Right renal cortex interstitium (tissue), 3 donors: Measurements from ENCODE around the gene NUP58. TPM values are rescaled to one million over a fixed set of nuclear protein-coding genes. Genes with fewer than 3 reads are reported as not detected.
"Not testable (repeated sequence)": the region's sequence is repeated elsewhere in the genome, so short reads cannot be mapped to it uniquely, and the experiment has no call there.

Experiments
- DNase-seq, 3 donors: peaks; one replicate each; pipeline ENCODE4 v3.0.0-alpha.2; 2013; ENCODE audit warnings: low read depth in 3 of 3, low spot score in 2 of 3
- polyA plus RNA-seq, 3 donors: library from polyadenylated mRNA; unstranded; fragments of 120-200 nt; gene quantifications; one replicate each; pipeline ENCODE4 v1.2.1, GENCODE V29; 2013; ENCODE audit not compliant: insufficient read length in 3 of 3

NUP58 gene
- polyA plus RNA-seq, 3 donors = 44.3 to 45.5 (median 45.0) TPM

DNA sequence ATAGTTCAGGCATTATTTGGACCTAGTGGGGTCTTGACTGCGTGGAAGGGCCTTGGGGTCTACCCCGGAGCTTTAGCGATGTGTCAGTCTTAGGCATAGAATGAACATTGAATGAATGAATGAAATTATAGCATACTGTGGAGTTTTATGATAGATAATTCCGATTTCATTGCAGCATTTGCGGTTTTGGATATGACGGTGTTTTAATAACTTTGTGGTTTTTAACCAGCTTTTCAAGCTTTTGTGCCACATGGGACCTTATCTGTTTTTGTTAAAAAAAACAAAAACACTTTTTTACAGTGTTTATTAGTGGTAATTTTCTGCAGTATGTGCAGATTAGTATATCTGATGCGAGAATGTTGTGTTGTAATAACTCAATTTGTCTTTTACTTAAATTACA is 696 bp downstream of the NUP58 start:
- no peak for DNase-seq

DNA sequence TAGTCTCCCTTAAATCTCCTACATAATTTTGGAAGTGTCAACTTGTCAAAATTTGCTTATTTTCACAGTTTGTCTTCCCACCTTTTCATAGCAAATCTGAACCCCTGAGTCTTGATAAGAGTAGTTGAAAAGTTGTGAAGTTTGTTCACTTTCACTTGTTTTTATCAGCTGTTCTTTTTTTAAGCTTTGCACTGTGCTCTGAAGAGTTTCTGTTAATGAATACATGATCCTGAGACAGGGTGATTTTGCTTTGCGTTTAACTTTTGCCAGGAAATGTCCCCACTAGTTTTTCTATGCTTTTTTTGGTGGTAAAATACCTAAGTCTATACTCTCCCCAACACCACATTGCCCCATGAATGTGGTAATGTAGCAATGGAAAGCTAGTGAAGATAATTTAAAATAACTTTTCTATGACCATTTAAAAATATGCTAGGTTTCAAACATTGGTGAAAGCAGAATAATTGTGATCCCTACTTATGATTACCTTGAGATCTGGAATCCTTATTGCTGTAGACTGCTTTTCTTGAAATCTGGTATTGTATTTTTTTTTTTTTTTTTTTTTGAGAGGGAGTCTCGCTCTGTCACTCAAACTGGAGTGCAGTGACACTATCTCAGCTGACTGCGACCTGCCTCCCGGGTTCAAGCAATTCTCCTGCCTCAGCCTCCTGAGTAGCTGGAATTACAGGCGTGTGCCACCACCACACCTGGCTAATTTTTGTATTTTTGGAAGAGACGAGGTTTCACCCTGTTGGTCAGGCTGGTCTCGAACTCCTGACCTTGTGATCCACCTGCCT is 5.4 kb downstream of the NUP58 start:
- DNase-seq = no peak

DNA sequence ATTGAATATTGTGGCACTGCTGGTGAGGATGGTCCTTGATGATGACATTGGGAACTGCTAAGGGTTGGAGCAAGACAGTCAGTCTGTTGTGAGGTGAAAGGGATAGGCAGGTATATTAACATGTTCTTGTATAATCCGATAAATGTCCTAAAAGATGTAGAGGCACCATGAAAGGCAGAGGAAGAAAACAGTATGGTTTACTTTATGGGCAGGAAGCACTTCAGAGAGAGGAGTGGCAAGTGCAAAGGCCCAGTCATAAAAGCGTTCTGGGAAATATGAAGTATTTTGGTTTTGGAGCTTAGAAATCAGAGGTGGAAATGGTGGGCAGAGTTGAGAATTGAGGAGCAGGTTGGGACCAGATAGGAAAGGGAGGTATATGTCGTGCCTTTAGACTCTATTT is 9.5 kb downstream of the NUP58 start:
- DNase-seq = no peak

DNA sequence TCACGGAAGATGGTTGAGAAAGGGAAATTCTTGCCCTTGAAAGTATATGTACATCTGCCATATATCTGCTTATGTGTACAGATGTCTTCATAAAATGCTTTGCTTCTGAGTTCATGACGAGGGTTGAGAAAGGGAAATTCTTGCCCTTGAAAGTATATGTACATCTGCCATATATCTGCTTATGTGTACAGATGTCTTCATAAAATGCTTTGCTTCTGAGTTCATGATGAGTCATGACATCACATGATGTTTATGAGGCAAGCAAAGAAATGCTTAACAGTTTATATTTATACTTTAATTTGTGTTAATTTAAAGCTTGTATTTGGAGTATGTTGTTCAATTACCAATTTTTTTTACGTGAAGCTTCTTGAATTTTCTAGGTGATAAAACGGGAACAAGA is 17.5 kb downstream of the NUP58 start:
- not testable (repeated sequence) for DNase-seq

DNA sequence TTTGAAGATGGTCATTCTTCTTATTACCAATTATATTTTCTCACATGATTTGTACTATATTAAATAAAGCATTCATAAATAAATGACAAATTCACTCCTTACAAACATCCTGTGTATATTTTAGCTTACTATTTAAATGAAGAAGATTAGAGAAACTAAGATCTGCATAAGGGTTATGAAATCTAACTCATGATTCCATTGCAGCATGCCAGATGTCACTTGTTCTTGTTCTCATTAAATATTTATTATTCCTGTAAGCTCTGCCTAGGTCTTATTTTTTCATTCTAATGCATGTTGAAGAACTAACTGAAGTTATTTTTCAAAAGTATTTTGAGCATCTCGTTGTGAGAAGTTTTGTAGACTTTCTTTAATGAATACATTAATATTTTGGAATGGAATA is 18.3 kb downstream of the NUP58 start:
- DNase-seq = no peak

DNA sequence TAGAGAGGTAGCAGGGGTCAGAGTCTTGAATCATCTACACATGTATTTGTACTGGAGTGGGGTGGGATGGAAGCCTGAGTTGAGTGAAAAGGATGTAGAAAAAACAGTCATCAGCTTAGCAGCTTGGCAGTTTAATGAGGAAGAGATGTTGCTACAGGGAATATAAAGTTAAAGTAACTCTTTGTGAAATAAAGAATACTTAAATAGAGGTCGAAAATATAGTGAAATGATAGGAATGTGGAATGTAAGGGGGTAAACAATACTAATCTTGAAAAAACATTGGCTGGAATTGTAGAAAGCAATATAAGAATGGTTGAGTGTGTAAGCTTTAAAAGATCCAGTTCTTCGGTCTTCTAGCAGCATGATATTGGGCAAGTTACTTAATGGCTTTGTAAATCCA is 22.7 kb downstream of the NUP58 start:
- no peak for DNase-seq

DNA sequence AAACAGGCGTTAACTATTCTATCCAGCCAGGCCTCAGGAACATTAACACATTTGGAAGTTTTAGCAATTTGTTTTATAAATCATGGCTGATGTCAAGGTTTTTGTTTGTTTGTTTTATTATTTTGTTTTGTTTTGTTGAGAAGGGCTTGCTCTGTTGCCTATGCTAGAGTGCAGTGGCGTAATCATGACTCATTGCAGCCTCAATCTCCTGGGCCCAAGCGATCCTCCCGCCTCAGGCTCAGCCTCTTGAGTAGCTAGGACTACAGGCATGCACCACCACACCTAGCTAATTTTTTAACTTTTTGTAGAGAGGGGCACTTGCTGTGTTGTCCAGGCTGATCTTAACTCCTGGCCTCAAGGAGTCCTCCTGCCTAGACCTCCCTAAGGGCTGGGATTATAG is 28.3 kb downstream of the NUP58 start:
- no peak for DNase-seq

DNA sequence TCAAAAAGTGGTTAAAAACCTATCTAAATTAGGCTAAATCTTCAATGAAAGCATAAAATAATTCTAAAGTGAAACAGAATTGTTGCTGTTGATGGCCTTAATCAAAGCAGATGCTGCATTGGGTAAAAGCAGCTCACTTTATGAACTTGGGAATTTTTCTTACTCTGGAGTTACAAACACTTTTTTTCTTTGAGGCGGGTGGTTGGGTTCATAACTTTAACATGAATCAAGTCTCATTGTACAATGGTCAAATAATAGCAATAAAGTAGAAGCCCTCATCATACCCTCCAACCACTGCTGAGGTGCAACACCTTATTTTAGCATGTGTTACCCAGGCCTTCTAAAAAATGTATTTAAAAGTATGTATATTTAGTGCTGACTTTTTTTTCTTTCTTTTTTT is 29.1 kb downstream of the NUP58 start:
- no peak for DNase-seq

DNA sequence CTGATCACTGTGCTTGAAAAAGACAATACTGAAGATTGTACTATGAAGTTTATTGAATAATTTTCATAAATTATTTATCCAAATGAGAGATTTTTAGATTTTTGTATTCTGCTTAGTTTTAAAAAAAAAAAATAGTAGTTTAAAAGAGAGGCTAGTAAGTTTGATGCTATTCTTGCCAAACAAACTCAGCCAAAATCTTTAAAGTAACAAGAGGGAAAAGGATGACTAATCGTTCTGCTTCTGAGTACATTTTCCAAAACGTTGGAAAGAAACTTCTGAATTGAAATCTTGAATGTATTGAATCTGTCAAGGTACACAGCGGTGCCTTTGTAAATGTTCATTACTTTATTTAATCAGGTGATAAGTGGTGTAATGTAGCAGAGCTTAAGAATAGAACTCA is 34.4 kb downstream of the NUP58 start:
- DNase-seq = no peak

DNA sequence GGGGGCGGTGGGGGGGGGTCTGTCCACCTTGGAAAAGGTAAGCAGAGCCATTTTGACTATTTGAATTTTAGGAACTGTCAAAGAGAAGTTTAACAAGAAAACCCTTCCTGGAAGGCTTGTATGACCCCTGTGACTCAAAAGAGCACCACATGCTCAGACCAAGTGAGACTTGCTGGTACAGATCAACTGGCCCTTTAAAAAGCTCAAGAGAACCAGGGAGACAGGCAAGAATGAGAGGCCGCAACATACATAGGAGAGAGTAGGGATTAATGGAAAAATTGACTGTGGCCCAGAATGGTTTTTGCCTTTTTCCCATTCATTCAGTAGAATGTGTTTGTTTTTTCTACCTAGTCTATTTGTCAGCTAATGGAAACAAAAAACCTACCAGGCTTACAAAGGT is 44.2 kb downstream of the NUP58 start:
- no peak for DNase-seq

DNA sequence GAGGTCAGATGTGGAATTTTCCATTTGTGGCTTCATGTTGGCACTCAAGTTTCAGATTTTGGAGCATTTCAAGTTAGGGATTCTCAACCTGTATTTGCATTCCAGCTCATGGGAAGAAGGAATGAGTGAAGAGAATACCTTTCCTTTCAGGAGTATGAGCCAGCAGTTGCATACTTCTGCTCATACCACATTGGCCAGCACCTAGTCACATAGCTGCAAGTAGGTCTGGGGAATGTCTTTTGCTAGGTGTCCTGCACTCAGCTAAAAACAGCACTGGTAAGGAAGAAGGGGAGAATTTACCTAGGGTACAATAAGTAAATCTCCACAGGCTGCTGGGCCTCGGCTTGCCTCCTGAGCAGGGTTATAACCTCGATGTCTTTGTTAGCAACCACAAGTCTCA is 45.7 kb downstream of the NUP58 start:
- DNase-seq = no peak

DNA sequence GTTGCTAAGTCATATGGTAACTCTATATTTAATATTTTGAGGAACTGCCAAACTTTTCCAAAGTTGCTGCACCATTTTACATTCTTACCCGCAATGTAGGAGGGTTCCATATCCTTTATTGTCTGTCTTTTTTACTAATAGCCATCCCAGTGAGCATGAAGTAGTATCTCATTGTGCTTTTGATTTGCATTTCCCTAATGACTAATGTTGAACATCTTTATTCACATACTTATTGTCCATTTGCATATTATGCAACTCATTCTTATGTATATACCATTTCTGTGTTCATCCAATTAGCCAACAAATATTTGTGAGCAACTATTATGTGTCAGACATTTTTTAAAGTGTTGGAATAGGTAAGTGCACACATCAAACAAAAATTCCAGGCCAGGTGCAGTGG is 50.0 kb downstream of the NUP58 start:
- no peak for DNase-seq

DNA sequence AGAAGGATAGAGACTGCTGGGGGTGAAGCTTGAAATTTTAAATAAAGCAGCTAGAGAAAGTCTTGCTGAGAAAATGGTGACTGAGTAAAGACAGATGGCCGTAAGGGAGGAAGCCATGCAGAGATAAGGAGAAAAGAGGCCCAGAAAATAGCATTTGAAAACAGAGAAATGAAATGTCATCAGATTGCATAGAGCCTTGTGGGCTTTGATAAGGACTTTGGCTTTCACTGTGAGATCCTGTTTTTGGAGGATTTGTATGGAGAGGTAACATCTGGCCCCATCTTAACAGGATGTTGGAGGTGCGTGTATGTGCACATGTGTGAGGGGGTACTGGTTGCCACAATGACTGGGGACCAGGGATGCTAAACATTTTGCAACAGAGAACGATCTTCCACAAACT is 50.8 kb downstream of the NUP58 start:
- no peak for DNase-seq

DNA sequence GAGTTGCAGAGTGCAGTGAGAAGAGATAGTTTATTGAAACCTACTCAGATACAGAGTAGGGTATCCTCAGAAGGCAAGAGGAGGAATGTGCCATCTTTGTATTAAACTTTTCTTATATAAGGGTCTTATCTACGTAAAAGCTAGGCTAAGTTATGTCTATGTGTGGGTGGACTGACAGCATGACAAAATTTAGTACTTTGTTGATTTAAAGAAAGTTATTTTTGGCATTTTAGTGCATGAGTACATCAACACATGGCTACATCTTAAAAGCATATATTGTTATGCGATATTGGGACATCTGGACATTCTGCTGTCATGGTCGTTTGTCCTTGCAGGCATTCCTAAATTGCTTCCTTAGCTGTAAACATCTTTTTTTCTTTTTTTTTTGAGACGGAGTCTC is 51.4 kb downstream of the NUP58 start:
- no peak for DNase-seq

DNA sequence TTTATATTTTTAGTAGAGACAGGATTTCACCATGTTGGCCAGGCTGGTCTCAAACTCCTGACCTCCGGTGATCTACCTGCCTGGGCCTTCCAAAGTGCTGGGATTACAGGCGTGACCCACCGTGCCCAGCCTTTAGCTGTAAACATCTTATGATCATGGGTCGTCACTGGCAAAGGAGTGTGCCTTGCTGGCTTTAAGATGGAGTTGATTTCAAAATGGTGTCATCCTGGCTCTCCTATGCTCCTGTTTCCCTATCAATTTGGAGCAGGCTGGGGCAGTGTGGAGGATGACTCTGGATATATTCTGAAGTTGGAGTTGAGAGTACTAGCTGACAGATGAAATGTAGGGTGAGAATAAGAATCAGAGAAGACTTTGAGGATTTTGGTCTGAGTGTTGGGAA is 51.9 kb downstream of the NUP58 start:
- DNase-seq = no peak

DNA sequence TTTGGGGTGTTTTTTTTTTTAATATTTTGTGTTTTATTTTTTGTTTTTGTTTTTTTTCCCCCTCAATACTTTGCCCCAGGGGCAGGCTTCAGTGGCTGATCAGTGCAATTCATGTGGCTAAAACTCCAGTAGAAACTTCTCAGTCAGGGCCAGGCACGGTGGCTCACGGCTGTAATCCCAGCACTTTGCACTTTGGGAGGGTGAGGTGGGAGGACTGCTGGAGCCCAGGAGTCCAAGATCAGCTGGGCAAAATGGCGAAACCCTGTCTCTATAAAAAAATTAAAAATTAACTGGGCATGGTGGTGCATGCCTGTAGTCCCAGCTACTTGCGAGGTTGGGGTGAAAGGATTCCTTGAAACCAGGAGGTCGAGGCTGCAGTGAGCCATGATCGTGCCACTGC is 53.0 kb downstream of the NUP58 start:
- DNase-seq = no peak

DNA sequence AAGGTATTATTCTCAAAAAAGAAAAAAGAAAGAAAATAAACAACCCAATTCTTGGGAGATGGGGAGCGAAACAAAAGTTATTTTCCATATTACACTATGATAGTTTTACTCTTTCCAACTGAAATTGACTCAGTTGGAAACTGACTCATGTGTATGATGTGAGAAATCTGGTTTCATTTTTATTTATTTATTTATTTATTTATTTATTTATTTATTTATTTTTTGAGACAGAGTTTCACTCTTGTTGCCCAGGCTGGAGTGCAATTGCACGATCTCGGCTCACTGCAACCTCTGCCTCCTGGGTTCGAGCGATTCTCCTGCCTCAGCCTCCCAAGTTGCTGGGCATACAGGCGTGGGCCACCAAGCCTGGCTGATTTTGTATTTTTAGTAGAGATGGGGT is 59.0 kb downstream of the NUP58 start:
- DNase-seq = not testable (repeated sequence)

DNA sequence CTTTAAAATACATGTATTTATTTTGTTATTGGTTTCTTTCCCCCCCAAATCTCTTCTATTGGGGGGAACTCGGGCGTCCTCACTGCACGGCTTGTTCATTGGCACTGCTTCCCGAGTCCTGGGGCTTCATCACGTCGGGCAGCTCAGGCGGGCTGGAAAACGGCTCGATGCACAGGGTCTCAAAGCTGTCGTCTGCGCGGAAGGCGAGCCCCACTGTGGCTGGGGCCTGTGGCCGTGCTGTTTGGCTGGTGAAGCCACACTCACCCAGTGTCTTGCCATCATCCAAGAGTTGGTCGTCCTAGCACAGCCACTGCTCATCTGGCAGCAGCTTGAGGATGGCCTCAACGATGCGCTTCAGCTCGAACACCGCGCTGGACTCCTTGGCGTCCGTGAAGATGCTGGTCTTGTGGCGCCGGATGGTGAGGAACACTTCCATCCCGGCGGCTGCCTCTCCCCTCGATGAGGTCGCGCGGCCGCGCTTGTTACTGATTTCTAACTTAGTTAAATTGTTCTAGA is 64.4 kb downstream of the NUP58 start:
- DNase-seq = no peak

DNA sequence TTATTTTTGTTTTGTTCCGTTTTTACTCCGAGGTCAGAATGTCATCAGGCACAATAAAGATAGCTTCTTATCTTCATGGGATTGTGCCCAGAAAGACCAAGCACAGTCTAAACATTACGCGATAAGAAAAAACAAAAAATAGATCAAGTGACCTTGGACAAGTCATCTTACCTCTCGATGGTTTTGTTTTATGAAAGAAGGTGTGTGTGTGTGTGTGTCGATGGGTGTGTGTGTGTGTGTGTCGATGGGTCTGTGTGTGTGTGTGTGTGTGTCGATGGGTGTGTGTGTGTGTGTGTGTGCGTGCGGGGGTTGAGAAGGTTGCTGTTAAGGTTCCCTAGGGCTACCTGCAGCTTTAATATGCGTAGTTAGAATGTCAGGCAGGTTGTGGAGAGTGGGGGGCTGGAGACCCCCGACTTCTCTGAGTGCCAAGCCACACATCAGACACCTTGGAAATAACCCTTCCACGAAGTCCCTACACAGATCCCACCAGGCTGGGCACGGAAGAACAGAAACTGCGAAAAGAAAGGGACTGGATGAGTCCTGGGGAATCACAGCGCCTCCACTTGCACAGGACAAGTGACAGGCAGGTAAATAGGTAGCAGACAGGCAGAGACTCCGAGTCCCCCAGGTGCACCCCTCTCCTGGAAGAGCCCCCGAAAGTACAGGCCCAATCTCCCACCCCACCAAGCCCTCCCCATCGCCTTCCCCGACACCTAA is 69.9 kb downstream of the NUP58 start:
- DNase-seq = no peak

DNA sequence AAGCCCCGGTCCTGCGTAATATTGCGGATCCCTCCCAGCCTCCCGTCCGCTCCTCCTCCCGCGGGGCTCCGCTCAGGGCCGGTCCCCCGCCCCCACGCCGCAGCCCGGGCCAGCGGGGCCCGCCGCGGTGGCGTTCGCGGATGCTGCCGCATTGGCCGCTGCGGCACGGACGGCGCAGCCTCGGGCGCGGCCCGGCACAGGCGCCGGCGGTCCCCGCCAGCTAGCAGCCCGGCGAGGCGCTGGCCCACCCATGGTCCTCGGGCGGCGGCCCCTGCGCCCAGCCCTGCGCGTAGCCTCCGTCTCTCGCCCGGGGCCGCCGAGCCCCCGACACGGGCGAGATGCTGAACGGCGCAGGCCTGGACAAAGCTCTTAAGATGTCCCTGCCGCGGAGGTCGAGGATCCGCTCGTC is 70.5 kb downstream of the NUP58 start, which contains the start of gene ATP8A2:
Gene ATP8A2 (plus strand): TSS at position 100 of the 409 bp plus-strand sequence. CDS start 239 bp downstream, at position 339.
- no peak for DNase-seq

DNA sequence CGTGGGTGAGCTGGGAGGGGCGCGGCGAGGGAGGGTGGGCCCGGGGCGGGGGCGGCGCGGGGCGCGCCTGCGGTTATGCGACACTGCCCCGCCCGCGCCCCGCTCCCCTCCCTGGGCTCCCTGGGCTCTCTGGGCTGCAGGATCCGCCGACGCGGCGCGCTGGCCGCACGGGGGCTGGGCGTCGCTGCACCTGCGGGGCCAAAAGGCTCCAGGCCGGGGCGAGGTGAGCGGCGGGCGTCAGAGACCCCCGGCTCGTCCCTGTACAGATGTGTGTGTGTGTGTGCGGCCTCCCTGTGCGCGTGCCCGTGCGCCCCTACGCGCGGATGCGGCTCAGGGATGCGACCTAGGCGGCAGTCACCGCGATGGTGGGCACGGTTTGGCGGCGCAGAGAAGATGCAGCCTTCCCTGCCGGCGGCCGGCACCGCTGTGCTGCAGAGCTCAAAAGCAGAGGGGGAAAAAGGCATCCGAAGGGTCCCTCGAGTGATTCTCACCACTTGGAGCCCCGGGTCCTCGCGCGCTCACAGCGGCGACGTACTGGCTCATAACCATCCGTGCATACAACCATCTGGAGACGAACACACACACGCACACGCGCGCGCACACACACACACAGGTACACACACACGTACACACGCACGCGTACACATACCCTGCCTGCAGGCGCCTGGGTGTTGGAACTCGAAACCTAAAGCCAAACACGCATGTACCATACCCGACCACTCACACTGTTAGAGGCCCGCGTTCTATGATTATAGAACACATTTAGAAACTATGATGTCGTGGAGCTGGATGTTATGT is 71.1 kb downstream of the NUP58 start:
- no peak for DNase-seq
